Transverse colon (tissue), 4 donors: Measurements from ENCODE around the gene DIPK1A. TPM values are rescaled to one million over a fixed set of nuclear protein-coding genes. Genes with fewer than 3 reads are reported as not detected.

ENCODE experiments used
- DNase-seq: peaks from one replicate; pipeline ENCODE4 v3.0.0-alpha.2; 2019
- H3K27ac ChIP-seq, 4 donors: fragments of 200-600 bp; sonication (generic); 2 replicates each; pipeline ENCODE4 v1.5.1; 2016 to 2018; ENCODE audit warnings: inconsistent platforms in 4 of 4
- H3K27me3 ChIP-seq: fragments of 200-600 bp; sonication (generic); 2 replicates; pipeline ENCODE4 v1.5.1; 2017; ENCODE audit warnings: inconsistent platforms
- H3K36me3 ChIP-seq, 4 donors: fragments of 200-600 bp; sonication (generic); 2 replicates each; pipeline ENCODE4 v1.5.1; 2017 to 2019; ENCODE audit warnings: inconsistent platforms in 4 of 4
- H3K4me1 ChIP-seq, 4 donors: fragments of 200-600 bp; sonication (generic); 2 replicates each; pipeline ENCODE4 v1.5.1; 2017 to 2020; ENCODE audit warnings: inconsistent platforms in 4 of 4
- H3K4me3 ChIP-seq, 4 donors: fragments of 200-600 bp; sonication (generic); 1 replicate in 1 of 4; 2 replicates in 3 of 4; pipeline versions ENCODE4 v1.5.1 to v1.6.1; 2017 to 2019; ENCODE audit warnings: inconsistent platforms in 4 of 4
- H3K9me3 ChIP-seq, 2 donors: fragments of 200-600 bp; sonication (generic); 2 replicates each; pipeline ENCODE4 v1.5.1; 2017 to 2019; ENCODE audit warnings: inconsistent platforms in 2 of 2
- EP300 ChIP-seq: sonication (generic); formaldehyde crosslinking; IDR thresholded peaks from one replicate; pipeline ENCODE4 v1.6.1; 2017; ENCODE audit warnings: antibody characterized with exemption, low read depth
- POLR2A ChIP-seq: fragments of 450-650 bp; IDR thresholded peaks from one replicate; pipeline ENCODE4 v1.6.1; 2016; ENCODE audit warnings: antibody characterized with exemption, mild to moderate bottlenecking, moderate library complexity
- POLR2AphosphoS5 ChIP-seq, 3 donors: sonication (generic); formaldehyde crosslinking; IDR thresholded peaks; one replicate each; pipeline ENCODE4 v1.6.1; 2016; ENCODE audit warnings: antibody characterized with exemption in 3 of 3
- WGBS, 2 donors: methylation state at CpG; one replicate each; pipeline ENCODE4 v1.1.5; 2018; ENCODE audit warnings: low coverage in 1 of 2; 5-methylcytosine and 5-hydroxymethylcytosine counted together
- in situ Hi-C, 4 donors: fragments of 200-750 bp; cut with MboI; loops; one replicate each; pipeline versions ENCODE4 v1.15.0 to v1.15.1; 2017; ENCODE audit warnings: low sequenced_read_pairs in 3 of 4, low pct_ligation_motif_present in 1 of 4, low pct_unique_long_range_greater_than_20kb in 1 of 4
- intact Hi-C: fragments of 100-400 bp; cut with DNase I; formaldehyde crosslinking; loops from one replicate; pipeline ENCODE4 v1.15.1; 2023; ENCODE audit warnings: low total_unique reads
- total RNA-seq, 4 donors: library from RNA; depleted of rRNA; stranded (reverse); fragments of >200 nt; gene quantifications; one replicate each; pipeline ENCODE4 v1.1.0, GENCODE V29; 2016
- TF ChIP-seq, protein P1 (sequence below), 5 experiments: fragments of 200-600 bp in 3 of 5; fragments of 450-650 bp in 2 of 5; sonication (generic) in 3 of 5; IDR thresholded peaks; 1 replicate in 2 of 5; 2 replicates in 3 of 5; pipeline ENCODE4 v1.5.1; 2016 to 2017; ENCODE audit warnings: antibody characterized with exemption in 5 of 5, inconsistent platforms in 3 of 5, mild to moderate bottlenecking in 2 of 5, moderate library complexity in 1 of 5

The DIPK1A gene
- total RNA-seq, 4 donors from 2014 or later: 6.0 to 17.9 (median 11.2) TPM

DNA sequence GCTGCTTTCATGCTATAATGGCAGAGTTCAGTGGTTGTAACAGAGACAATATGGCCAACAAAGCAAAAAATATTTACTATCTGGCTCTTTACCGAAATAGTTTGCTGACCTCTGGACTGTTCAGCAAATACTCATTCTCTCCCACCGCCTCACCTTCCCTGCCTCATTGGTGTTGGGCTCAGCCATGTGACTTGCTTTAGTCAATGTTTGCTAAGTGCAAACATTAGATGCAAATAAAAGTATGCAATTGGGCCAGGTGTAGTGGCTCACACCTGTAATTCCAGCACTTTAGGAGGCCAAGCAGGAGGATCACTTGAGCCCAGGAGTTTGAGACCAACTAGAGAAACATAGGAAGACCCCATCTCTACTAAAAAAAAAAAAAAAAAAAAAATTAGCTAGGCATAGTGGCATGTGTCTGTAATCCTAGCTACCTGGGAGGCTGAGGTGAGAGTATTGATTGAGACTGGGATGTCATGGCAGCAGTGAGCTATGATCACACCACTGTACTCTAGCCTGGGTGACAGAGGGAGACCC, 74.3 kb downstream of the DIPK1A start:
- Histone ChIP-seq H3K27me3 (no peaks in the 10 kb centered on the region), H3K27ac (no peak overlapping the region), H3K4me1 (peaks cover 0 to 15% (median 3%) of the 10 kb centered on the region in 4 donors), H3K9me3 (no peaks in the 10 kb centered on the region), H3K36me3 (no peaks in the 10 kb centered on the region), H3K4me3 (no peak overlapping the region)
- in situ Hi-C loops (no loop called here), intact Hi-C loops (no loop called here)
- TF ChIP-seq EP300 (no peak), POLR2AphosphoS5 (IDR thresholded peaks at IDR 0.05) (no peak), POLR2A (no peak)
- TF ChIP-seq, protein P1, sequence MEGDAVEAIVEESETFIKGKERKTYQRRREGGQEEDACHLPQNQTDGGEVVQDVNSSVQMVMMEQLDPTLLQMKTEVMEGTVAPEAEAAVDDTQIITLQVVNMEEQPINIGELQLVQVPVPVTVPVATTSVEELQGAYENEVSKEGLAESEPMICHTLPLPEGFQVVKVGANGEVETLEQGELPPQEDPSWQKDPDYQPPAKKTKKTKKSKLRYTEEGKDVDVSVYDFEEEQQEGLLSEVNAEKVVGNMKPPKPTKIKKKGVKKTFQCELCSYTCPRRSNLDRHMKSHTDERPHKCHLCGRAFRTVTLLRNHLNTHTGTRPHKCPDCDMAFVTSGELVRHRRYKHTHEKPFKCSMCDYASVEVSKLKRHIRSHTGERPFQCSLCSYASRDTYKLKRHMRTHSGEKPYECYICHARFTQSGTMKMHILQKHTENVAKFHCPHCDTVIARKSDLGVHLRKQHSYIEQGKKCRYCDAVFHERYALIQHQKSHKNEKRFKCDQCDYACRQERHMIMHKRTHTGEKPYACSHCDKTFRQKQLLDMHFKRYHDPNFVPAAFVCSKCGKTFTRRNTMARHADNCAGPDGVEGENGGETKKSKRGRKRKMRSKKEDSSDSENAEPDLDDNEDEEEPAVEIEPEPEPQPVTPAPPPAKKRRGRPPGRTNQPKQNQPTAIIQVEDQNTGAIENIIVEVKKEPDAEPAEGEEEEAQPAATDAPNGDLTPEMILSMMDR (IDR thresholded peaks at IDR 0.05): no peak
- no peak for DNase-seq
- WGBS, 2 donors: 73% methylated on average over 2 of the region's 2 CpGs; no CpG with 5 or more reads in 1 of the 2 donors

DNA sequence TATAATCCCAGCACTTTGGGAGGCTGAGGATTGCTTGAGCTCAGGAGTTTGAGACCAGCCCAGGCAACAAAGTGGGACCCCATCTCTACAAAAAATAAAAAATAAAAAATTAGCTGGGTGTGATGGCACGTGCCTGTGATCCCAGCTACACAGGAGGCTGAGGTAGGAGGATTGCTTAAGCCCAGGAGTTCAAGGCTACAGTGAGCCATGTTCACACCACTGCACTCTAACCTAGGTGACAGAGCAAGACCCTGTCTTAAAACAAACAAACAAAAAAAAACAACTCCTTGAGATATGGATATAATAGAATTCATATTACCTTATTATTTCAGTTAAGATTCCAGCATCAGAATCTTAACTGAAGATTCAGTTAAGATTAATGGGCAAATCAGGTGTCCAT, 77.1 kb downstream of the DIPK1A start:
- TF ChIP-seq EP300 (no peak), POLR2A (no peak), POLR2AphosphoS5 (IDR thresholded peaks at IDR 0.05) (no peak)
- TF ChIP-seq, protein P1 (IDR thresholded peaks at IDR 0.05): no peak
- H3K4me1 ChIP-seq: peaks cover 0 to 15% (median 3%) of the 10 kb centered on the region in 4 donors
- no peak overlapping the region for H3K4me3 ChIP-seq
- no peaks in the 10 kb centered on the region for H3K36me3 ChIP-seq
- no peak for DNase-seq
- no peaks in the 10 kb centered on the region for H3K9me3 ChIP-seq
- in situ Hi-C loops: no loop called here
- intact Hi-C loops: no loop called here
- H3K27ac ChIP-seq: no peak overlapping the region
- WGBS, 2 donors: 89 to 100% methylated on average over 1 of the region's 1 CpG
- H3K27me3 ChIP-seq: no peaks in the 10 kb centered on the region

DNA sequence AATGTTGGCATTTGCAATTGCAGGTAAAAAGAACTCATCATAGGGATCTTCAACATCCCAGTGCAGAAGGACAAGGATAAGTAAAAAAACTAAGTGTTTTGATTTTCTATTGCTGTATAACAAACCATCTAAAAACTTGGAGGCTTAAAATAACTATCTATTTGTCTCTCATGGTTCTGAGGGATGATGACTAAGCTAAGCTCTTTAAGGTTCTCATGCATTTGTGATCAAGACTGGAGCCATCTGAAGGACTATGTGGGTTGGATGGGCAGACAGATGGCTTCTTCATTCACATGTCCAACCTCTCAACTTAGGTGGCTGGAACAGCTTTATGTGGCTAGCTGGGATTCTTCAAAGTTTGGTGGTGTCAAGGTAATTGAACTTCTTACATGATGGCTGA, 78.0 kb downstream of the DIPK1A start:
- no peak overlapping the region for H3K27ac ChIP-seq
- H3K36me3 ChIP-seq: no peaks in the 10 kb centered on the region
- intact Hi-C loops (no loop called here), in situ Hi-C loops (no loop called here)
- H3K4me3 ChIP-seq: no peak overlapping the region
- no peak for DNase-seq
- no peaks in the 10 kb centered on the region for H3K9me3 ChIP-seq
- TF ChIP-seq POLR2A (no peak), EP300 (no peak), POLR2AphosphoS5 (IDR thresholded peaks at IDR 0.05) (no peak)
- TF ChIP-seq, protein P1 (IDR thresholded peaks at IDR 0.05): no peak
- H3K4me1 ChIP-seq: peaks cover 0 to 19% (median 3%) of the 10 kb centered on the region in 4 donors
- H3K27me3 ChIP-seq: no peaks in the 10 kb centered on the region

DNA sequence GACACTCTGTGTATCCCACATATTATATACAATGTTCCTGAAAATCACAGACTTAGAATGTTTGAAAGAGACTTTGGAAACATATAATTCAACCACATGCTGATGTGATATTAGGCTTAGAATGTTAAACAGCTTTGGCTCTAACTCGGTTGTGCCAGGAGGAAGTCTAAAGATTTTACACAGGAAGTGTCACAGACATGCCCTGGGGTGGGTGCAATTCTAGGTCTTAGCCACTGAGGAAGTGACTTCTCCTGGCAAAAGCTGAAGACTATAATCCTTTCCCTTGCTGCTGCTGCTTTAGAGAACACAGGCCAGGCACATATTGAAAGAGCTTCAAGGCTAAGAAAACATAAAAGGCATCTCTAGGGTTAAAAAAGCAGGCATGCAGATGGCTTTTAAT, 78.4 kb downstream of the DIPK1A start:
- Histone ChIP-seq H3K27ac (no peak overlapping the region), H3K36me3 (no peaks in the 10 kb centered on the region), H3K9me3 (no peaks in the 10 kb centered on the region), H3K4me1 (peaks cover 3 to 23% (median 6%) of the 10 kb centered on the region in 4 donors), H3K4me3 (no peak overlapping the region), H3K27me3 (no peaks in the 10 kb centered on the region)
- TF ChIP-seq, protein P1 (IDR thresholded peaks at IDR 0.05): no peak
- TF ChIP-seq EP300 (no peak), POLR2A (no peak), POLR2AphosphoS5 (IDR thresholded peaks at IDR 0.05) (no peak)
- intact Hi-C loops (no loop called here), in situ Hi-C loops (no loop called here)
- WGBS, 2 donors: 17% methylated on average over 1 of the region's 1 CpG; no CpG with 5 or more reads in 1 of the 2 donors
- DNase-seq: peak; percentile 21
